Tibial nerve (tissue), 4 donors: ENCODE data around the gene SRGAP3.

Source experiments
- CTCF ChIP-seq, 5 experiments: fragments of 200-600 bp in 3 of 5; fragments of 450-650 bp in 2 of 5; sonication (generic) in 3 of 5; IDR thresholded peaks; one replicate each; pipeline ENCODE4 v1.5.1; 2016 to 2019; ENCODE audit warnings: antibody characterized with exemption in 5 of 5, mild to moderate bottlenecking in 3 of 5, moderate library complexity in 2 of 5
- EP300 ChIP-seq, 2 donors: sonication (generic); formaldehyde crosslinking; IDR thresholded peaks; one replicate each; pipeline ENCODE4 v1.6.1; 2017; ENCODE audit warnings: antibody characterized with exemption in 2 of 2, mild to moderate bottlenecking in 1 of 2

- TF ChIP-seq CTCF (IDR thresholded peaks at IDR 0.05), result no peak
- no peak for TF ChIP-seq EP300 (IDR thresholded peaks at IDR 0.05)
These were observed 138.6 kb downstream of the SRGAP3 start for GRCh38 chr3:9110802-9111201.
